HepG2 (cell line): ENCODE results near the gene ZFAND2A. TPM values are rescaled to one million over a fixed set of nuclear protein-coding genes. Genes with fewer than 3 reads are reported as not detected.
A peak's percentile ranks its signal among the peaks of the same experiment; 100 is the strongest.

ENCODE experiments used
- CBX5 ChIP-seq: sonication (generic); formaldehyde crosslinking; IDR thresholded peaks from 2 replicates; pipeline ENCODE4 v1.4.0; 2020; ENCODE audit warnings: missing genetic modification reagents, borderline replicate concordance
- CHD4 ChIP-seq: fragments of 200-600 bp; sonication (generic); IDR thresholded peaks from 2 replicates; pipeline ENCODE4 v1.7.0; 2017; ENCODE audit warnings: mild to moderate bottlenecking, low read length, borderline replicate concordance
- ELF1 ChIP-seq: sonication (generic); formaldehyde crosslinking; IDR thresholded peaks from 2 replicates; pipeline ENCODE4 v1.4.0; 2020; ENCODE audit warnings: missing genetic modification reagents
- FLYWCH1 ChIP-seq: sonication (generic); formaldehyde crosslinking; IDR thresholded peaks from 2 replicates; pipeline ENCODE4 v1.8.1; 2023; ENCODE audit warnings: mild to moderate bottlenecking, missing genetic modification reagents
- MBNL3 ChIP-seq: fragments of 250-450 bp; sonication (Bioruptor Pico); conservative IDR thresholded peaks from 2 replicates; pipeline ENCODE4 v1.8.0; 2022; ENCODE audit warnings: mild to moderate bottlenecking, inconsistent platforms
- SMARCC2 ChIP-seq: fragments of 450-650 bp; IDR thresholded peaks from 2 replicates; pipeline ENCODE4 v1.6.1; 2017; ENCODE audit warnings: antibody characterized with exemption, mild to moderate bottlenecking
- SP140L ChIP-seq: sonication (generic); formaldehyde crosslinking; IDR thresholded peaks from 2 replicates; pipeline ENCODE4 v1.4.0; 2020; ENCODE audit warnings: missing genetic modification reagents, borderline replicate concordance
- STAT5B ChIP-seq: sonication (generic); formaldehyde crosslinking; IDR thresholded peaks from 2 replicates; pipeline ENCODE4 v1.4.0; 2020; ENCODE audit warnings: missing genetic modification reagents
- TOE1 ChIP-seq: sonication (generic); formaldehyde crosslinking; IDR thresholded peaks from 2 replicates; pipeline ENCODE4 v1.4.0; 2020; ENCODE audit warnings: mild to moderate bottlenecking, missing genetic modification reagents
- ZBTB38 ChIP-seq: sonication (generic); formaldehyde crosslinking; IDR thresholded peaks from 2 replicates; pipeline ENCODE4 v1.5.1; 2020; ENCODE audit warnings: mild to moderate bottlenecking, missing genetic modification reagents
- ZFX ChIP-seq: sonication (generic); formaldehyde crosslinking; IDR thresholded peaks from 2 replicates; pipeline ENCODE4 v1.4.0; 2020; ENCODE audit warnings: mild to moderate bottlenecking, low read depth, missing genetic modification reagents, moderate library complexity
- ZNF234 ChIP-seq: sonication (generic); formaldehyde crosslinking; conservative IDR thresholded peaks from 2 replicates; pipeline ENCODE4 v1.5.1; 2020; ENCODE audit warnings: mild to moderate bottlenecking, missing genetic modification reagents
- ZNF563 ChIP-seq: sonication (generic); formaldehyde crosslinking; IDR thresholded peaks from 2 replicates; pipeline ENCODE4 v1.8.0; 2022; ENCODE audit warnings: mild to moderate bottlenecking, moderate library complexity, missing genetic modification reagents
- ZNF672 ChIP-seq: sonication (generic); formaldehyde crosslinking; IDR thresholded peaks from 2 replicates; pipeline ENCODE4 v1.8.1; 2022; ENCODE audit warnings: missing genetic modification reagents
- ZSCAN12 ChIP-seq: sonication (generic); formaldehyde crosslinking; IDR thresholded peaks from 2 replicates; pipeline ENCODE4 v1.9.0; 2021; ENCODE audit warnings: mild to moderate bottlenecking, missing genetic modification reagents
- ZSCAN20 ChIP-seq: sonication (generic); formaldehyde crosslinking; IDR thresholded peaks from 2 replicates; pipeline ENCODE4 v1.4.0; 2020; ENCODE audit warnings: missing genetic modification reagents, mild to moderate bottlenecking, borderline replicate concordance
- polyA plus RNA-seq, 8 experiments: library from polyadenylated mRNA; depleted of rRNA in 3 of 8; stranded (reverse) in 7 of 8; unstranded in 1 of 8; fragments of >200 nt; fragmentation: Illumina TruSeq in 4 of 8; extraction: Trizol in 4 of 8; gene quantifications; 2 replicates each; pipeline versions ENCODE4 v1.2.1 to v1.2.3, GENCODE V29; 2011 to 2016; ENCODE audit warnings: low read depth in 4 of 8, missing spikeins in 1 of 8, mixed read lengths in 1 of 8; ENCODE audit not compliant: insufficient read depth in 1 of 8
- total RNA-seq, 5 experiments: library from RNA; depleted of rRNA; stranded (reverse); fragments of >200 nt; fragmentation: Illumina TruSeq; extraction: Trizol; gene quantifications; 2 replicates each; pipeline ENCODE4 v1.2.3, GENCODE V29; 2016; ENCODE audit warnings: low read depth in 1 of 5
- TF ChIP-seq, protein P1 (sequence below): sonication (generic); formaldehyde crosslinking; IDR thresholded peaks from 2 replicates; pipeline ENCODE4 v1.8.0; 2022; ENCODE audit warnings: mild to moderate bottlenecking, missing genetic modification reagents, moderate library complexity
- TF ChIP-seq, protein P2 (sequence below): sonication (generic); formaldehyde crosslinking; IDR thresholded peaks from 2 replicates; pipeline ENCODE4 v1.4.0; 2020; ENCODE audit warnings: missing genetic modification reagents
- TF ChIP-seq, protein P3 (sequence below): sonication (generic); formaldehyde crosslinking; IDR thresholded peaks from 2 replicates; pipeline ENCODE4 v1.5.0; 2020; ENCODE audit warnings: missing genetic modification reagents, mild to moderate bottlenecking, borderline replicate concordance
- TF ChIP-seq, protein P4 (sequence below): sonication (generic); formaldehyde crosslinking; IDR thresholded peaks from 2 replicates; pipeline ENCODE4 v1.8.1; 2023; ENCODE audit warnings: mild to moderate bottlenecking, missing genetic modification reagents
- TF ChIP-seq, protein P5 (sequence below): sonication (generic); formaldehyde crosslinking; IDR thresholded peaks from 2 replicates; pipeline ENCODE4 v1.5.0; 2020; ENCODE audit warnings: mild to moderate bottlenecking, missing genetic modification reagents, borderline replicate concordance
- TF ChIP-seq, protein P6 (sequence below): sonication (generic); formaldehyde crosslinking; IDR thresholded peaks from 2 replicates; pipeline ENCODE4 v1.4.0; 2020; ENCODE audit warnings: missing genetic modification reagents

ZFAND2A gene
- total and polyA plus RNA-seq, 2 of the 13 experiments (the other 11 are each of a cell fraction or from before 2014, with no cell fraction given): 140 to 153 TPM

DNA sequence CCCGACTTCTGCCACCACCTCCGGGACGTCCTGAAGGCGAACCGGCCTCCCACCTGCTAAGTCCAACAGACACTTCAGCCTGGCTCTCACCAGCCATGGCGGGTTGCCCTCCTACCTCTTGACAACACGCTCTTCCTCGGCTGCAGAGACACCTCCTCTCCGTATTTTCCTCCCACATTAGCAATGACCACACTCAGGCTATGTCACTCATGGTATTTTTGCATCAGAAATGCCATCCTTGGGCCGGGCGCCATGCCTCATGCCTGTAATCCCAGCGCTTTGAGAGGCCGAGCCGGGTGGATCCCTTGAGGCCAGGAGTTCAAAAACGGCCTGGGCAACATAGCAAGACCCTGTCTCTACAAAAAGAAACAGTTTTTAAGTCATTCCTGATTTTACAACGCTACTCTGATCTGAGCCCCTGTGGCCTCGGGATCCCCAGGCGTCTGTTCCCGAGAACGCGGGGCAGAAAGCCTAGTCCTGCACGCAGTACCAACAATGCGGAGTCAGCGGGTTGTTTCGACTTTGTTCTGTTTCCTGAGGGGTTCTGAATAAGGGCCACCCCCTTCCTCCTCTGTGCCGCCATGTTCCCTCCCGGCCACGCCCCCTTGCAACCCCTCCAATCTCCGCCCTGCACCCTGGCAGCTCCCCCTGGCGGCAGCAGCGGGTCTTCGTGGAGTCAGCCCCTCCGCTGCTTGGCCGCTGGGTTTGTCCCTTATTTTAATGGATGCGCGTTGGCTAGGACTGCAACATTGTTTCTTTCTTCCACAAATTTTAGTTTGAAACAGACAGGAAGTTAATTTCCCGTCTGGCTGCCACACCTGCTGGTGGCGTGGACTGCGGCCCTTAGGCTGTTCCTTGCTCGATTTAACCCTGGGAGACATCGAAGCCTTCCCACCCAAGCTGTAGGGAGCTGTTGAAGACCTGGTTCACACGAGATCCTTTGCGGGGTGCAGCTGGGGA lies 9.7 kb upstream of the ZFAND2A start (continued):
- TF ChIP-seq, protein P1, sequence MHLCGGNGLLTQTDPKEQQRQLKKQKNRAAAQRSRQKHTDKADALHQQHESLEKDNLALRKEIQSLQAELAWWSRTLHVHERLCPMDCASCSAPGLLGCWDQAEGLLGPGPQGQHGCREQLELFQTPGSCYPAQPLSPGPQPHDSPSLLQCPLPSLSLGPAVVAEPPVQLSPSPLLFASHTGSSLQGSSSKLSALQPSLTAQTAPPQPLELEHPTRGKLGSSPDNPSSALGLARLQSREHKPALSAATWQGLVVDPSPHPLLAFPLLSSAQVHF (CRISPR knock-in tag): no peak
- TF ChIP-seq SP140L (CRISPR knock-in tag) (no peak), ZSCAN12 (CRISPR knock-in tag) (no peak), STAT5B (no peak), FLYWCH1 (CRISPR knock-in tag) (no peak), ZBTB38 (CRISPR knock-in tag) (peak; percentile 85), SMARCC2 (no peak), ZFX (peak; percentile 76), ZNF672 (no peak), ELF1 (CRISPR knock-in tag) (no peak), TOE1 (CRISPR knock-in tag) (no peak), MBNL3 (CRISPR knock-in tag) (no peak), CHD4 (no peak), CBX5 (CRISPR knock-in tag) (no peak; the same call in 1 of the 2 replicates), ZNF234 (CRISPR knock-in tag) (no peak), ZNF563 (peak; percentile 72; the same call in 1 of the 2 replicates), ZSCAN20 (no peak)
- TF ChIP-seq, protein P2, sequence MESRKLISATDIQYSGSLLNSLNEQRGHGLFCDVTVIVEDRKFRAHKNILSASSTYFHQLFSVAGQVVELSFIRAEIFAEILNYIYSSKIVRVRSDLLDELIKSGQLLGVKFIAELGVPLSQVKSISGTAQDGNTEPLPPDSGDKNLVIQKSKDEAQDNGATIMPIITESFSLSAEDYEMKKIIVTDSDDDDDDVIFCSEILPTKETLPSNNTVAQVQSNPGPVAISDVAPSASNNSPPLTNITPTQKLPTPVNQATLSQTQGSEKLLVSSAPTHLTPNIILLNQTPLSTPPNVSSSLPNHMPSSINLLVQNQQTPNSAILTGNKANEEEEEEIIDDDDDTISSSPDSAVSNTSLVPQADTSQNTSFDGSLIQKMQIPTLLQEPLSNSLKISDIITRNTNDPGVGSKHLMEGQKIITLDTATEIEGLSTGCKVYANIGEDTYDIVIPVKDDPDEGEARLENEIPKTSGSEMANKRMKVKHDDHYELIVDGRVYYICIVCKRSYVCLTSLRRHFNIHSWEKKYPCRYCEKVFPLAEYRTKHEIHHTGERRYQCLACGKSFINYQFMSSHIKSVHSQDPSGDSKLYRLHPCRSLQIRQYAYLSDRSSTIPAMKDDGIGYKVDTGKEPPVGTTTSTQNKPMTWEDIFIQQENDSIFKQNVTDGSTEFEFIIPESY: peak; percentile 83
- TF ChIP-seq, protein P3, sequence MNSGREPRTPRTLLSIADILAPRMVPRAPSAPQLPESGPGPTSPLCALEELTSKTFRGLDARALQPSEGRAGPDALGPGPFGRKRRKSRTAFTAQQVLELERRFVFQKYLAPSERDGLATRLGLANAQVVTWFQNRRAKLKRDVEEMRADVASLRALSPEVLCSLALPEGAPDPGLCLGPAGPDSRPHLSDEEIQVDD (CRISPR knock-in tag): no peak
- TF ChIP-seq, protein P4, sequence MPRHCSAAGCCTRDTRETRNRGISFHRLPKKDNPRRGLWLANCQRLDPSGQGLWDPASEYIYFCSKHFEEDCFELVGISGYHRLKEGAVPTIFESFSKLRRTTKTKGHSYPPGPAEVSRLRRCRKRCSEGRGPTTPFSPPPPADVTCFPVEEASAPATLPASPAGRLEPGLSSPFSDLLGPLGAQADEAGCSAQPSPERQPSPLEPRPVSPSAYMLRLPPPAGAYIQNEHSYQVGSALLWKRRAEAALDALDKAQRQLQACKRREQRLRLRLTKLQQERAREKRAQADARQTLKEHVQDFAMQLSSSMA (CRISPR knock-in tag): peak; percentile 25; the same call in 1 of the 2 replicates
- TF ChIP-seq, protein P5, sequence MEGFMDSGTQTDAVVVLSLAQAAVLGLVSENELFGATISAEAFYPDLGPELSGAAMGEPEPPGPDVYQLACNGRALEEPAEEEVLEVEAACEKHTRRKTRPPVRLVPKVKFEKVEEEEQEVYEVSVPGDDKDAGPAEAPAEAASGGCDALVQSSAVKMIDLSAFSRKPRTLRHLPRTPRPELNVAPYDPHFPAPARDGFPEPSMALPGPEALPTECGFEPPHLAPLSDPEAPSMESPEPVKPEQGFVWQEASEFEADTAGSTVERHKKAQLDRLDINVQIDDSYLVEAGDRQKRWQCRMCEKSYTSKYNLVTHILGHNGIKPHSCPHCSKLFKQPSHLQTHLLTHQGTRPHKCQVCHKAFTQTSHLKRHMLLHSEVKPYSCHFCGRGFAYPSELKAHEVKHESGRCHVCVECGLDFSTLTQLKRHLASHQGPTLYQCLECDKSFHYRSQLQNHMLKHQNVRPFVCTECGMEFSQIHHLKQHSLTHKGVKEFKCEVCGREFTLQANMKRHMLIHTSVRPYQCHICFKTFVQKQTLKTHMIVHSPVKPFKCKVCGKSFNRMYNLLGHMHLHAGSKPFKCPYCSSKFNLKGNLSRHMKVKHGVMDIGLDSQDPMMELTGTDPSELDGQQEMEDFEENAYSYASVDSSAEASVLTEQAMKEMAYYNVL: peak; percentile 61; the same call in 1 of the 2 replicates
- TF ChIP-seq, protein P6, sequence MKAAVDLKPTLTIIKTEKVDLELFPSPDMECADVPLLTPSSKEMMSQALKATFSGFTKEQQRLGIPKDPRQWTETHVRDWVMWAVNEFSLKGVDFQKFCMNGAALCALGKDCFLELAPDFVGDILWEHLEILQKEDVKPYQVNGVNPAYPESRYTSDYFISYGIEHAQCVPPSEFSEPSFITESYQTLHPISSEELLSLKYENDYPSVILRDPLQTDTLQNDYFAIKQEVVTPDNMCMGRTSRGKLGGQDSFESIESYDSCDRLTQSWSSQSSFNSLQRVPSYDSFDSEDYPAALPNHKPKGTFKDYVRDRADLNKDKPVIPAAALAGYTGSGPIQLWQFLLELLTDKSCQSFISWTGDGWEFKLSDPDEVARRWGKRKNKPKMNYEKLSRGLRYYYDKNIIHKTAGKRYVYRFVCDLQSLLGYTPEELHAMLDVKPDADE: no peak
